Aorta (tissue), 5 donors: Measurements from ENCODE around the gene MED31. TPM values are rescaled to one million over a fixed set of nuclear protein-coding genes. Genes with fewer than 3 reads are reported as not detected.

Experiments
- ATAC-seq: fragments of 200-7000 bp; cut with Tn5 transposase; one replicate; pipeline ENCODE4 v1.9.1; 2022; ENCODE audit warnings: moderate library complexity; ENCODE audit not compliant: low FRiP score
- DNase-seq, 2 donors: peaks; one replicate each; pipeline ENCODE4 v3.0.0-alpha.2; 2020
- H3K27ac ChIP-seq, 2 donors: one replicate each; pipeline ENCODE4 v1.5.1; 2013; ENCODE audit warnings: low read length in 2 of 2, mild to moderate bottlenecking in 2 of 2, moderate library complexity in 2 of 2, control low read depth in 1 of 2, inconsistent platforms in 1 of 2, low read depth in 1 of 2
- H3K27me3 ChIP-seq, 2 donors: one replicate each; pipeline ENCODE4 v1.6.1; 2013; ENCODE audit warnings: control low read depth in 1 of 2, low read length in 1 of 2, mild to moderate bottlenecking in 1 of 2, moderate library complexity in 1 of 2; ENCODE audit not compliant: insufficient read depth in 2 of 2, control insufficient read depth in 1 of 2
- H3K36me3 ChIP-seq, 2 donors: one replicate each; pipeline ENCODE4 v1.6.1; 2013; ENCODE audit warnings: control low read depth in 1 of 2, low read length in 1 of 2, mild to moderate bottlenecking in 1 of 2; ENCODE audit not compliant: insufficient read depth in 2 of 2, control insufficient read depth in 1 of 2
- H3K4me1 ChIP-seq, 2 donors: one replicate each; pipeline ENCODE4 v1.6.1; 2013; ENCODE audit warnings: low read length in 2 of 2, control low read depth in 1 of 2, mild to moderate bottlenecking in 1 of 2, moderate library complexity in 1 of 2; ENCODE audit not compliant: insufficient read depth in 2 of 2, control insufficient read depth in 1 of 2
- H3K4me3 ChIP-seq, 2 donors: one replicate each; pipeline ENCODE4 v1.5.1; 2013; ENCODE audit warnings: low read length in 2 of 2, control low read depth in 1 of 2, mild to moderate bottlenecking in 1 of 2
- H3K9me3 ChIP-seq: one replicate; pipeline ENCODE4 v1.6.1; 2013; ENCODE audit warnings: mild to moderate bottlenecking, low read length; ENCODE audit not compliant: control insufficient read depth
- WGBS, 2 donors: extraction: QIAGEN DNeasy Blood & Tissue Kit; methylation state at CpG; one replicate each; pipeline ENCODE4 v1.1.7; 2013; 5-methylcytosine and 5-hydroxymethylcytosine counted together
- intact Hi-C, 2 donors: fragments of 100-400 bp; cut with DNase I; formaldehyde crosslinking; loops; one replicate each; pipeline versions ENCODE4 v1.14.2 to v1.15.0; 2022
- polyA plus RNA-seq, 2 donors: library from polyadenylated mRNA; stranded (reverse); fragments of 200-250 nt; gene quantifications; one replicate each; pipeline ENCODE4 v1.2.3, GENCODE V29; 2013
- total RNA-seq, 2 donors: library from RNA; stranded (reverse); fragmentation: NEBNext Ultra II Directional; extraction: Animal tissue kit (Norgen Biotek cat#: 25700); gene quantifications; one replicate each; pipeline ENCODE4 v1.2.1, GENCODE V29; 2021
- donor health status: healthy with polysubstance abuse.
- donor health status: Bipolar disorder and iron deficiency.
- donor health status: DM: no; HTN: no; CAD: no.
- donor health status: DM: no; HTN: no; CAD: no.
- donor health status: DM: yes; HTN: yes; CAD: no.

MED31 gene
- total and polyA plus RNA-seq, 4 donors: 8.4 to 15.2 (median 12.0) TPM

DNA sequence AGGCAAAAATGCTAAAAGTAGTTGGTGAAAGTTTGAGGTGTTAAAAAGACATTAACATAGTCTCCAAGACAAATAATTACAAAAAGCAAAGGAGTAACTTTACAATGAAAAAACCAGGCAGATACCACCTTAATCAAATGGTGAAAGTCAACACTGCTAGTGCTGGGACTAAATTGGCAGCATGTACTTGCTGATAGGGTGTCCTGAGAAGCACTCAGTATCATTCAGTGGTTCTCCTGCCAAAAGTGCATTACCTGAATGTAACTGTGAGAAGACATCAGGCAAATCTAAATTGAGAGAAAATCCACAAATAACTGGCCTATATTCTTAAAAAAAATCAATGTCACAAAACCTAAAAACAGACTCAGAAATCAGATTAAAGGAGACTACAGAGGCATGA is 18.9 kb downstream of the MED31 start:
- H3K27me3 ChIP-seq: no peaks in the 10 kb centered on the region

DNA sequence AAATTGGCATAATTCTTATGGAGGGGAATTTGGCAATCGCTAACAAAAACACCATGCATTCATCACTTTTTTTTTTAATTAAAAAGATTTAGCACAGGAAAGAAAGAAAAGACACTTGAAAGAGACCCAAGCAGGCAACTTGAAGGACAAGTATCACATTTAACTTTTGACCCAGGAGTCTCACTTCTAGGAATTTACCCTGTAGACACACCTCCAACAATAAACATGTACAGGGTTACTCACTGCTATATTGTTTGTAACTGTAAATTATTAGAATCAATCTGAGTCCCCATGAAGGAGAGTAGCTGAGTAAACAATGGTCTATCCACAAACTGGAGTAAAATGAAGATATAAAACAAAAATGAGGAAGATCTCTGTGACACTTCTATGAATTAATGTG is 21.0 kb downstream of the MED31 start:
- H3K4me1 ChIP-seq: no peaks in the 10 kb centered on the region
- no peak overlapping the region for H3K27ac ChIP-seq
- intact Hi-C loops: loop anchor here in 1 of 2 donors (10.0 kb wide), 1 partner anchor 156 kb away; no protein-coding TSS in a partner anchor
- no peaks in the 10 kb centered on the region for H3K27me3 ChIP-seq
- ATAC-seq (no peak), DNase-seq (no peak)
- H3K36me3 ChIP-seq: peaks cover 0 to 3% of the 10 kb centered on the region in 2 donors
- H3K4me3 ChIP-seq: no peak overlapping the region
- 91 to 95% methylated on average over 1 of the region's 1 CpG for WGBS, 2 donors
- no peaks in the 10 kb centered on the region for H3K9me3 ChIP-seq

More for the DNA sequence above, 18.9 kb downstream of the MED31 start:
- Histone ChIP-seq H3K4me3 (no peak overlapping the region), H3K36me3 (peaks cover 0 to 1% of the 10 kb centered on the region in 2 donors), H3K4me1 (no peaks in the 10 kb centered on the region), H3K9me3 (no peaks in the 10 kb centered on the region), H3K27ac (no peak overlapping the region)
- DNase-seq (no peak), ATAC-seq (no peak)
- intact Hi-C loops: loop anchor here in 1 of 2 donors (10.0 kb wide), 1 partner anchor 158 kb away; no protein-coding TSS in a partner anchor

DNA sequence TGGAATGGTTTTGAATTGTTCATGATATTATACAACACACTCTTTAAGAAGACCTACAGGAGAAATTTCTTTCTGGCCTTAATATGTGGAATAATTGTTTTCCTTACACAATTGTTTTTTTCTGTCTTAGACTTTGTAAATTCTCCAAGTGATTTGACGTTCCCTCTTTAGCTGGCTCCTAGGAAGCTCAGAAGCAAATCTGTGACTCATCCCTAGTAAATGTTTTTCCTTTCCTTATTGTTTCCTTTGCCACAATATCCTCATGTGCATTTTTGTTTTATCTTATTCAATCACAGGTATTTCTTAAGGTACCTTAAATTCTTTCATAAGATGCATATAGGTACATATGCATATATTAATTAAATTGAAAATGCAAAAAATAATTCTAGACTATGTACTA is 24.4 kb downstream of the MED31 start:
- DNase-seq: no peak
- no peak overlapping the region for H3K27ac ChIP-seq
- no peaks in the 10 kb centered on the region for H3K9me3 ChIP-seq
- intact Hi-C loops: no loop called here
- no peaks in the 10 kb centered on the region for H3K27me3 ChIP-seq
- WGBS, 2 donors: 40 to 41% methylated on average over 1 of the region's 1 CpG
- no peaks in the 10 kb centered on the region for H3K4me1 ChIP-seq
- peaks cover 0 to 5% of the 10 kb centered on the region in 2 donors for H3K36me3 ChIP-seq
- no peak for ATAC-seq
- H3K4me3 ChIP-seq: no peak overlapping the region

DNA sequence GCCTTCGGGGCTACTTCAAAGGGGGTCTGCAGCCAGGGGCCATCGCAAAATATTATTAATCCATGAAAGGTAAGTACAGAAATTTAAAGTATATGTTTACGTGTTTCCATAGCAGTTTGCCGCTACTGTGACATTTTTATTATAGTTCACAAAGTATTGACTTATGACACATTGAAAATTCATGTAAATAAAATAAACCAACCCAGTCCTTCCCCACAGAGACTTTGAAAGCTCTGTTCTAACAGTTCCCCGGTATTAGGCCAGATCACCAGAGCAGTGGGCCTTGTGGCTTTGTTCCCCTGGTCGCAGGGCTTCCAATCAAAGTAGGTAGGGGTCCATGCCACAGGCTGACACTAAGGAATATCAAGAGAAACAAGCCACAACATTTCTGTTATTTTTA is 24.8 kb downstream of the MED31 start:
- Histone ChIP-seq H3K27me3 (no peaks in the 10 kb centered on the region), H3K4me1 (no peaks in the 10 kb centered on the region), H3K9me3 (no peaks in the 10 kb centered on the region), H3K27ac (no peak overlapping the region), H3K36me3 (peaks cover 0 to 5% of the 10 kb centered on the region in 2 donors), H3K4me3 (no peak overlapping the region)
- ATAC-seq (no peak), DNase-seq (no peak)
- 87 to 97% methylated on average over 6 of the region's 6 CpGs for WGBS, 2 donors
- intact Hi-C loops: no loop called here

DNA sequence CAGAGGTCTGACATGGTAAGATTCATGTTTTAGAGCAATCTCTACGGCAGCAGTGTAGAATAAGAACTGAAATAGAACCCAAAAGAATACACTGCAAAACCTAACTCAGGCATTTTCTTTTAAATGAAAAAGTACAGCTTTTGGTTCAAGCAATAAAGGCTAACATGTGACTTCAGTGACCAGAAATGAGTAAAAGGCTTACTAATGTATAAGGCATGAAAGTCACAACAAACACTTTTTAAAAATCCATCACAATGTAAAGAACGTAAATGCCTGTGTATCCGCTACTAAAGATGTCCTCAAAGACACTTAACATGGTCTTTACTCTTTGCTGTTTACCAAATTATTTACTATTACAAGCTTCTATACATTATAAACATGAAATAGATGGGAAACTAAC is 27.5 kb downstream of the MED31 start:
- H3K4me3 ChIP-seq: no peak overlapping the region
- H3K36me3 ChIP-seq: peaks cover 0 to 5% of the 10 kb centered on the region in 2 donors

DNA sequence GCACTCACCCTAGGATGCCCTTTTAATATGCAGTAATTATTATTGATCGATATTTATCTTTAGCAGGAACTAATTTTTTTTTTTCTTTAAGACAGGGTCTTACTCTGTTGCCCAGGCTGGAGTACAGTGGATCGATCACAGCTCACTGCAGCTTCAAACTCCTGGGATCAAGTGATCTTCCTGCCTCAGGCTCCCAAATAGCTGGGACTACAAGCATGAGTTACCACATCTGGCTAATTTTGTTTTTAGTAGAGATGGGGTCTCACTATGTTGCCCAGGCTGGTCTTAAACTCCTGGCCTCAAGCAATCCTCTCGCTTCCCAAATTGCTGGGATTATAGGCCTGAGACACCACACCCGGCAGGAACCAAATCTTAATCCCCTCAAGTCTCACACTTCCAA is 40.2 kb downstream of the MED31 start:
- 96 to 99% methylated on average over 4 of the region's 4 CpGs for WGBS, 2 donors
- no peaks in the 10 kb centered on the region for H3K4me1 ChIP-seq
- no peaks in the 10 kb centered on the region for H3K27me3 ChIP-seq
- H3K9me3 ChIP-seq: no peaks in the 10 kb centered on the region
- ATAC-seq: no peak
- intact Hi-C loops: no loop called here
- H3K27ac ChIP-seq: no peak overlapping the region
- H3K36me3 ChIP-seq: peaks cover 10 to 11% of the 10 kb centered on the region in 2 donors
- no peak overlapping the region for H3K4me3 ChIP-seq
- no peak for DNase-seq

More for the DNA sequence above, 27.5 kb downstream of the MED31 start:
- Histone ChIP-seq H3K27me3 (no peaks in the 10 kb centered on the region), H3K27ac (no peak overlapping the region), H3K4me1 (no peaks in the 10 kb centered on the region), H3K9me3 (no peaks in the 10 kb centered on the region)
- DNase-seq (no peak), ATAC-seq (no peak)
- 94% methylated on average over 3 of the region's 3 CpGs for WGBS, 2 donors
- intact Hi-C loops: no loop called here

DNA sequence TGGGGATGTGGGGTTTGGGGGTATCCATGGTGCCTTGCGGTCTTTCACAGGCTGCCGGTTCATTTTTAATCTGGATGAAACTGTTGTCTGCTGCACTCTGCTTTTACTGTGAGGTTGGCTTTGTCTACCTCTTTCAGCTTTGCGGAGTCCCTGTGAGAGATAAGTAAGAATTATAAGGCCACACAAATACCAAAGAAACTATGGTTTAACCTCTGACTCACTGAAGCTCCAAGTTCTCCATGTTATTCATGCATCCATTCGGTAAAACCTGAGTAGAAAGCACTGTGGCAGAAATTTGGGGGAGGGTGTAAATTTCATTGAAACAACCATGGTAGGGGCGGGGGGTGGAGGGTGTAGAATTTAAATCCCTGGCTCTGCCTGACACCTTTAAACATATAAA is 41.4 kb downstream of the MED31 start:
- ATAC-seq: no peak
- DNase-seq: no peak
- intact Hi-C loops: no loop called here
- Histone ChIP-seq H3K4me3 (no peak overlapping the region), H3K36me3 (peaks cover 10 to 11% of the 10 kb centered on the region in 2 donors), H3K27ac (no peak overlapping the region), H3K9me3 (no peaks in the 10 kb centered on the region), H3K27me3 (no peaks in the 10 kb centered on the region), H3K4me1 (no peaks in the 10 kb centered on the region)
- 96 to 97% methylated on average over 5 of the region's 5 CpGs for WGBS, 2 donors

DNA sequence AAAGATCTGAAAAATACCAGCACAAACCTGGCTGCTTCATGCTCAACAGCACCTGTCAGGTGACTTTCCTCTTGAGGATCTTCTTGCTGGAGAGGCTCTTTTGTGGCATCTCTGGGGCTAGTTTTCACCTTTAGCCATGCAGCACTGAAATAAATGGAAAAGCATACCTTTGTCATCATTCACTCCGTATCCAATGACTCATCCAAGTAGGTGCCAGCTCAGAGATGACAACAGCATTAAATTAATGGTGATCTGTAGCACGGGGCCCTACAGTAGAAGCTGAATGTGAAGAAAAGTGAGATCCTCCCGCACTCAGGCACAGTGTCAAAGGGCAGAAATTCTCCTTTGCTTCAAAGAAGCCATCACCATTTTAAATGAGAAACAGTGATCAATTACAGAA is 43.1 kb downstream of the MED31 start:
- H3K4me3 ChIP-seq: no peak overlapping the region
- no peak for ATAC-seq
- no peaks in the 10 kb centered on the region for H3K27me3 ChIP-seq
- 87% methylated on average over 3 of the region's 3 CpGs for WGBS, 2 donors
- H3K27ac ChIP-seq: no peak overlapping the region
- H3K9me3 ChIP-seq: no peaks in the 10 kb centered on the region
- intact Hi-C loops: no loop called here
- H3K4me1 ChIP-seq: no peaks in the 10 kb centered on the region
- peaks cover 10 to 11% of the 10 kb centered on the region in 2 donors for H3K36me3 ChIP-seq
- DNase-seq: no peak

DNA sequence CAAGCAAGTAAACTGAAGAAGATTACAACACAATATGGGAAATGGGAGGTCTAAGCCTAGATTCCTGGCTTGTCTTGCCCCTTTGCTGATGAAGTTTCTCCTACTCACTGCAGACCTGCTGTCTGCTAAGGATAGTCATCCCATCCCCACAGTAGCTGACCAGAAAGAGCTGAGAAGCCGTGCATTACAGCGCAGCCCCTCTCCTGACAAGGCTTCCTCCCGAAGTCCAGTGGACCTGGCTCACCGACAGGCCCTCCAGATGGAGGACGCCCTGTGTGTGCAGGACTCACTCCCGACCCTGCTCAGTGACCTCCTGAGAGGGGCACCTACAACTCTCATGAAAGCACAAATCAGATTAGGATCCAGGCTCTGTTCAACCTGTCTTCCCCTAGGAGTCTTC is 46.3 kb downstream of the MED31 start:
- ATAC-seq: no peak
- intact Hi-C loops: no loop called here
- no peak overlapping the region for H3K27ac ChIP-seq
- H3K4me3 ChIP-seq: no peak overlapping the region
- peaks cover 7 to 8% of the 10 kb centered on the region in 2 donors for H3K36me3 ChIP-seq
- no peaks in the 10 kb centered on the region for H3K27me3 ChIP-seq
- no peaks in the 10 kb centered on the region for H3K9me3 ChIP-seq
- DNase-seq: no peak
- no peaks in the 10 kb centered on the region for H3K4me1 ChIP-seq
- 89 to 95% methylated on average over 6 of the region's 6 CpGs for WGBS, 2 donors
